K562 (cell line): Measurements from ENCODE around the gene FBXO36. TPM values are rescaled to one million over a fixed set of nuclear protein-coding genes. Genes with fewer than 3 reads are reported as not detected.

Experiments used
- CBFA2T3 ChIP-seq: fragments of 450-650 bp; IDR thresholded peaks from 2 replicates; pipeline ENCODE4 v1.6.1; 2017
- CEBPG ChIP-seq, 3 experiments: fragments of 200-800 bp in 1 of 3; sonication (Bioruptor generic) in 1 of 3; sonication (generic) in 1 of 3; formaldehyde crosslinking in 1 of 3; IDR thresholded peaks in 2 of 3; conservative IDR thresholded peaks in 1 of 3; 2 replicates each; pipeline versions ENCODE4 v1.6.1 to v1.8.0; 2016 to 2022; ENCODE audit warnings: missing compliant biosample characterization in 2 of 3, missing genetic modification characterization in 2 of 3, mild to moderate bottlenecking in 1 of 3, missing genetic modification reagents in 1 of 3
- CREBBP ChIP-seq: IDR thresholded peaks from one replicate; pipeline ENCODE4 v1.6.1; 2012; ENCODE audit warnings: low read depth, mild to moderate bottlenecking, control low read depth, inconsistent platforms, low read length
- HINFP ChIP-seq: fragments of 450-650 bp; conservative IDR thresholded peaks from 2 replicates; pipeline ENCODE4 v1.6.1; 2016; ENCODE audit warnings: missing genetic modification characterization, low read depth, mild to moderate bottlenecking, control low read depth, missing compliant biosample characterization
- KAT8 ChIP-seq: fragments of 450-650 bp; IDR thresholded peaks from 2 replicates; pipeline ENCODE4 v1.6.1; 2016; ENCODE audit warnings: low read depth, mild to moderate bottlenecking
- MYC ChIP-seq, 2 experiments: fragments of 250-450 bp in 1 of 2; sonication (Bioruptor Pico) in 1 of 2; IDR thresholded peaks; 2 replicates each; pipeline versions ENCODE4 v1.5.1 to v1.6.1; 2012 to 2021; ENCODE audit warnings: low read depth in 2 of 2, borderline replicate concordance in 1 of 2, improper control_type of control experiment in 1 of 2, low read length in 1 of 2, mild to moderate bottlenecking in 1 of 2, moderate library complexity in 1 of 2
- NCOR1 ChIP-seq: fragments of 450-650 bp; IDR thresholded peaks from 2 replicates; pipeline ENCODE4 v1.6.1; 2016; ENCODE audit warnings: mild to moderate bottlenecking, moderate library complexity
- NFIC ChIP-seq: fragments of 450-650 bp; IDR thresholded peaks from 2 replicates; pipeline ENCODE4 v1.6.1; 2017; ENCODE audit warnings: mild to moderate bottlenecking, inconsistent platforms
- NR2F6 ChIP-seq: fragments of 450-650 bp; formaldehyde crosslinking; IDR thresholded peaks from 2 replicates; pipeline ENCODE4 v1.4.0; 2020; ENCODE audit warnings: mild to moderate bottlenecking
- POLR2B ChIP-seq: fragments of 450-650 bp; IDR thresholded peaks from 2 replicates; pipeline ENCODE4 v1.6.1; 2018; ENCODE audit warnings: low read depth; ENCODE audit not compliant: partially characterized antibody
- PRPF4 ChIP-seq: fragments of 200-400 bp; formaldehyde crosslinking; IDR thresholded peaks from one replicate; pipeline ENCODE4 v1.6.1; 2017; ENCODE audit warnings: low read length, low read depth, mild to moderate bottlenecking; ENCODE audit not compliant: insufficient read depth, poor library complexity, severe bottlenecking
- RCOR1 ChIP-seq, 2 experiments: IDR thresholded peaks; 2 replicates each; pipeline ENCODE4 v1.6.1; 2012; ENCODE audit warnings: low read depth in 2 of 2, low read length in 2 of 2, borderline replicate concordance in 1 of 2, improper control_type of control experiment in 1 of 2
- RFX1 ChIP-seq: fragments of 450-650 bp; IDR thresholded peaks from 2 replicates; pipeline ENCODE4 v1.6.1; 2016; ENCODE audit warnings: mild to moderate bottlenecking, moderate library complexity
- RUNX1 ChIP-seq: sonication (generic); IDR thresholded peaks from 2 replicates; pipeline ENCODE4 v1.6.1; 2016; ENCODE audit warnings: antibody characterized with exemption, low read depth
- SFPQ ChIP-seq: fragments of 200-400 bp; formaldehyde crosslinking; IDR thresholded peaks from 2 replicates; pipeline ENCODE4 v1.6.1; 2017; ENCODE audit warnings: mild to moderate bottlenecking, low read depth, low read length, moderate library complexity
- SMARCB1 ChIP-seq: IDR thresholded peaks from 2 replicates; pipeline ENCODE4 v1.6.1; 2011; ENCODE audit warnings: improper control_type of control experiment, low read depth; ENCODE audit not compliant: insufficient read length
- SMARCC2 ChIP-seq: fragments of 450-650 bp; IDR thresholded peaks from 2 replicates; pipeline ENCODE4 v1.6.1; 2017; ENCODE audit warnings: antibody characterized with exemption, moderate library complexity, mild to moderate bottlenecking, low read depth
- SMARCE1 ChIP-seq: fragments of 450-650 bp; IDR thresholded peaks from 2 replicates; pipeline ENCODE4 v1.7.1; 2016; ENCODE audit warnings: mild to moderate bottlenecking
- TAL1 ChIP-seq: fragments of 450-650 bp; IDR thresholded peaks from 2 replicates; pipeline ENCODE4 v1.6.1; 2016; ENCODE audit warnings: mild to moderate bottlenecking
- ZBTB2 ChIP-seq: fragments of 450-650 bp; IDR thresholded peaks from 2 replicates; pipeline ENCODE4 v1.6.1; 2016; ENCODE audit warnings: antibody characterized with exemption
- ZNF699 ChIP-seq: fragments of 250-450 bp; sonication (Bioruptor Pico); IDR thresholded peaks from 2 replicates; pipeline ENCODE4 v1.8.0; 2021; ENCODE audit warnings: mild to moderate bottlenecking, moderate library complexity; ENCODE audit not compliant: insufficient replicate concordance
- ZNF778 ChIP-seq: fragments of 450-650 bp; formaldehyde crosslinking; IDR thresholded peaks from 2 replicates; pipeline ENCODE4 v1.4.0; 2020; ENCODE audit warnings: mild to moderate bottlenecking, moderate library complexity
- polyA plus RNA-seq, 8 experiments: library from polyadenylated mRNA; depleted of rRNA in 4 of 8; stranded (reverse) in 5 of 8; unstranded in 3 of 8; fragments of >200 nt; fragmentation: Nextera tagmentation in 2 of 8; fragmentation: Illumina TruSeq in 1 of 8; extraction: Ambion mirVana in 2 of 8; extraction: Trizol in 1 of 8; gene quantifications; 2 replicates each; pipeline versions ENCODE4 v1.2.1 to v1.2.3, GENCODE V29; 2011 to 2014; ENCODE audit warnings: inconsistent platforms in 1 of 8, missing spikeins in 1 of 8
- total RNA-seq, 7 experiments: library from RNA; depleted of rRNA in 6 of 7; stranded (reverse); fragments of >200 nt in 6 of 7; fragmentation: Illumina TruSeq in 2 of 7; extraction: Trizol in 2 of 7; gene quantifications; 2 replicates each; pipeline versions ENCODE4 v1.2.1 to v1.2.3, GENCODE V29; 2011 to 2021; ENCODE audit warnings: low replicate concordance in 1 of 7

Gene FBXO36
- total and polyA plus RNA-seq, 9 of the 15 experiments (the other 6 are each of a cell fraction or from before 2014, with no cell fraction given): 0.40 to 0.91 (median 0.58) TPM

GRCh38 chr2:230008708-230009066, 86.4 kb downstream of the FBXO36 start (continued):
- TF ChIP-seq RCOR1 (IDR thresholded peaks at IDR 0.05; ENCODE audit: borderline replicate concordance in 1 of 2, low read depth in 2 of 2, low read length in 2 of 2) (peak in 1 of 2 experiments; percentile 56; a peak in 1 of 4 replicates), KAT8 (no peak), NR2F6 (CRISPR knock-in tag) (no peak), RUNX1 (no peak), POLR2B (no peak), SFPQ (no peak), SMARCC2 (0 out of 2 replicates have a peak, but pooled peaks have one; percentile 47), NFIC (no peak), SMARCE1 (peak; percentile 52; the same call in 1 of the 2 replicates), ZNF699 (CRISPR knock-in tag) (no peak), ZNF778 (no peak), SMARCB1 (no peak), CBFA2T3 (peak; percentile 72), HINFP (tag) (no peak), MYC (IDR thresholded peaks at IDR 0.05; ENCODE audit: low read depth, low read length) (no peak), MYC (CRISPR knock-in tag; IDR thresholded peaks at IDR 0.05; ENCODE audit: borderline replicate concordance, low read depth) (no peak), CEBPG (CRISPR knock-in tag; IDR thresholded peaks at IDR 0.05) (no peak), CEBPG (tag; conservative IDR thresholded peaks at IDR 0.05 in 1 of 2, IDR thresholded peaks at IDR 0.05 in 1 of 2) (peak in 1 of 2 experiments; percentile 52; a peak in 2 of 4 replicates), NCOR1 (0 out of 2 replicates have a peak, but pooled peaks have one; percentile 43), TAL1 (peak; percentile 70), RFX1 (no peak), PRPF4 (no peak), ZBTB2 (no peak), CREBBP (no peak)
